Sciatic nerve (tissue), 2 donors: ENCODE results near the gene XPNPEP2. TPM values are rescaled to one million over a fixed set of nuclear protein-coding genes. Genes with fewer than 3 reads are reported as not detected.

Source experiments
- ATAC-seq: fragments of 200-7000 bp; cut with Tn5 transposase; one replicate; pipeline ENCODE4 v1.9.1; 2020; ENCODE audit warnings: mild to moderate bottlenecking, moderate library complexity
- DNase-seq: peaks from one replicate; pipeline ENCODE4 v3.0.0-alpha.2; 2020; ENCODE audit warnings: low spot score
- intact Hi-C: fragments of 100-400 bp; cut with DNase I; formaldehyde crosslinking; loops from one replicate; pipeline ENCODE4 v1.14.2; 2022
- total RNA-seq: library from RNA; stranded (reverse); fragmentation: NEBNext Ultra II Directional; extraction: Animal tissue kit (Norgen Biotek cat#: 25700); gene quantifications from one replicate; pipeline ENCODE4 v1.2.1, GENCODE V29; 2021
- donor health status: DM: no; HTN: no; CAD: no.
- donor health status: DM: no; HTN: no; CAD: no.

Gene XPNPEP2
- total RNA-seq, 1 donor from 2014 or later: 6.6 TPM

DNA sequence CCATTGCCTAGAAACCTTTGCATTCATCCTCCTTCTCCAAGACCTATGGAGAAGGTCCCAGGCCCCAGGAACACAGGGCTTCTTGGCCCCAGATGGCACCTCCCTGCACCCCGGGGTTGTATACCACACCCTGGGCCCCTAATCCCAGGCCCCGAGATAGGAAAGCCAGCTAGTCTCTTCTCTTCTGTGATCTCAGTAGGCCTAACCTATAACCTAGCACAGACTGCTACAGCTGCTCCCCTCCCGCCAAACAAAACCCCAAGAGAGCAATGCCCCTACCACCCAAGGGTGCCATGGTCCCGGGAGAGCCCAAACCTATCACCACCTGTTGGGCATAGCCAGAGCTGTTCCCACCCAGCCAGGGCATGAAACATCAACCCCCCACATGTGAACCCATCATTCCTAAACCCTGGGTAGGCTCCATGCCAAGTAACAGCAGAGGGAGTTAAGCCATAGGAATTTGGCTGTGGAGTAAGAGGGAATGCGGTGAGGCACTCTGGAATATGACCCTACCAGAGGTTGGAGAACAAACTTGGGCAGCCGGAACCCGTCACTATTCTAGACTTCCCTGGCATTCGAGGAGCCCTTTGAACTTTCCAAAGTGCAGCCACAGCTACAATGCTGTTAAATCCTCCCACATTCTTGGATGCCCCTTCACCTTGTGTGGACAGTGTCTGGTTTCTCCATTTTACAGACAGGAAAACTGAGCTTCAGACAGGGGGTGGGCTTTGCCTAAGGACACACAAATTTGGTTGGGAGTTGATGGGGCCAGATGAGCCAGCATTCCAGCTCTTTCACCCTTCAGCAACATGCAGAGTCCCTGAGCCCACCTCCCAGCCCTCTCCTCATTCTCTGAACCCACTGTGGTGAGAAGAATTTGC, 30.0 kb downstream of the XPNPEP2 start:
- intact Hi-C loops: no loop called here
- ATAC-seq: no peak
- no peak for DNase-seq

DNA sequence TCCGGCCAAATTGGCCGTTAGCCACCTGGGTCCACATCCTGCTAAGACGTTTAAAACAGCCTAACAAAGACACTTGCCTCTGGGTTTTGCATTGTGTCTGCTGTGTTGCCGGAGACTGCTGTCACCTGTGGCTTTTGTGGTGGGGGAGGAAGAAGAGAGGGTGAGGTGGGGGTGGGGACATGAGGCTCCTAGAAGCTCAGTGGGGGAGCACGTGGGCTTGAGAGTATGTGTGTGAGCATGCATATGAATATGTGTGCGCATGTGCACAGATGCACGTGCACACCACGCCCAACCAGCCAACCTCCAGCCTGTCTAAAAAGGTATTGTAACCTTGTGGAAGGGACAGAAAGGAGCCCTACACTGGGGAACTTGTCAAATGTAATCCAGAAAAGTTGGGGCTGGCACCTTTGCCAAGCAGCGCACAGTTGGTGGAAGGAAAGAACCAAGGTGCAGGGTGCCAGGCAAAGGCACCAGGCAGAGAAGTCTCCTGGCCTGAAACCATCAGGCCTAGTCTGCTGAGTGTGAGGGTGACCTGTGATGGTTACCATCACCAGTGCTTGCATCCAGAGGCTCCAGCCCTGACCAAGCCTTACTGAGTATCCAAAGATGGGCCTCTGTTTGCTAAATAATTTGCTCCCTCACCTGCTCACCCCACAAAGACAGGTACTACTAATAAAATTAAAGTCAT, 30.8 kb downstream of the XPNPEP2 start:
- intact Hi-C loops: no loop called here
- ATAC-seq (no peak), DNase-seq (no peak)

DNA sequence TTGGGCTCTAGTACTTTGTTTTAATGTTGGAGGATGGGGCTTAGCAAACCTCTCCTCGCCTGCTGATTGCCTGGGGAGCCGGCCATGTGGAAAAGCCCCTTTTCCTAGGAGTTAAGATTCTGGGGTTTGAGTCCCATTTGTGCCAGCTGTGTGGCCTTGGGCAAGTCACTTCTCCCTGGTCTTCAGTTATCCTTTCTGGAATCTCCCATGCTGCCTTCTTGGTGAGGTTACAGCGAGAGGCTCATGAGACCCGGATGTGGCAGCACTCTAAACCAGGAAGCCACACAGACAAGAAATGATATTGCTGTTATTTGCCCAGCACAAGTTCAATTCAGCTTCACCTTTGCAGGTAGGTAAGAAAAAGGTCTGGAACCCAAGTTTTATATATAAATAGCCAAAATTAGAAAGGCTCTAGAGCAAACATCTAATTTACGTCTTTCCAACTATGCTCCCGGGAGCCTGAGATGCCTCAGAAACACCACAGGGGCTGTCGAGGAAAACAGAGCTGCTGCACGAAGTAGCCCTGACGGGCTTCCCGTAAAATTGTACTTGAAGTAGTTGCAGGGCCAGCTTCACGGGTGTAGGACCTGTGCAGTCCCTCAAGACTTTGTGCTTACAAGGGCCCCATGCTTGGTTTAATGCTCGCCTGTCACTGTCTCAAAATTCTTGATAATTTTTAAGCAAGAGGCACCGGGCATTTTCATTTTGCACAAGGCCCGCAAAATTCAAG, 32.7 kb downstream of the XPNPEP2 start:
- intact Hi-C loops: no loop called here
- ATAC-seq (no peak), DNase-seq (no peak)

DNA sequence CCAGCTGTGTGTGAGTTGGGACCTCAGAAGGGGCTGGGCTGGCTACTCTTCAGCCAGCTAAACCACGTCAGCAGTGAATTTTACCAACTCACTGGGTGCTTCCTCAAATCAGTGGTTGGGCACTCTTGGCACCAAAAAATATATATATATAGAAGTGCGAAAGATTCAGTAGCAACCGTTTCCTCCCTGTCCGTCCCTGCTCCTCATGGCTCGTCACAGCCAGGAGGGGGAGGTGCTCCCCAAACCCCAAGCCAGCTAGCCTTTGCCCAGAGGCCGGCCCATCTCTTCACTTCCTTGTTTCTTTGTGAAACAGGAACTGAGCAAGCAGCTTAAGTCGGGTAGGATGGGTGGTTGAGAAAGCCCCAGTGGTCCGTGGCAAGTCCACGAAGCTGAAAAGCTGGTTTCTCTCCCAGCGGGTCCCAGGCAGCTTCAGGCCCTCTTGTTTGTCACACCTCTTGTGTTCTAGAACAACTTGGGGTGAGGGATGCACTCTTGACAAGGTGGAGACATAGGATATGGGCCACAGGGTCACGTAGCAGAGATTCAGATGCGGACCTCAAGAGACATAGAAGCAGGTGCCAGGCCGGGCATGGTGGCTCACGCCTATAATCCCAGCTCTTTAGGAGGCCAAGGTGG, 34.1 kb downstream of the XPNPEP2 start:
- DNase-seq (peak; percentile 78), ATAC-seq (peak; percentile 76)
- intact Hi-C loops: no loop called here

DNA sequence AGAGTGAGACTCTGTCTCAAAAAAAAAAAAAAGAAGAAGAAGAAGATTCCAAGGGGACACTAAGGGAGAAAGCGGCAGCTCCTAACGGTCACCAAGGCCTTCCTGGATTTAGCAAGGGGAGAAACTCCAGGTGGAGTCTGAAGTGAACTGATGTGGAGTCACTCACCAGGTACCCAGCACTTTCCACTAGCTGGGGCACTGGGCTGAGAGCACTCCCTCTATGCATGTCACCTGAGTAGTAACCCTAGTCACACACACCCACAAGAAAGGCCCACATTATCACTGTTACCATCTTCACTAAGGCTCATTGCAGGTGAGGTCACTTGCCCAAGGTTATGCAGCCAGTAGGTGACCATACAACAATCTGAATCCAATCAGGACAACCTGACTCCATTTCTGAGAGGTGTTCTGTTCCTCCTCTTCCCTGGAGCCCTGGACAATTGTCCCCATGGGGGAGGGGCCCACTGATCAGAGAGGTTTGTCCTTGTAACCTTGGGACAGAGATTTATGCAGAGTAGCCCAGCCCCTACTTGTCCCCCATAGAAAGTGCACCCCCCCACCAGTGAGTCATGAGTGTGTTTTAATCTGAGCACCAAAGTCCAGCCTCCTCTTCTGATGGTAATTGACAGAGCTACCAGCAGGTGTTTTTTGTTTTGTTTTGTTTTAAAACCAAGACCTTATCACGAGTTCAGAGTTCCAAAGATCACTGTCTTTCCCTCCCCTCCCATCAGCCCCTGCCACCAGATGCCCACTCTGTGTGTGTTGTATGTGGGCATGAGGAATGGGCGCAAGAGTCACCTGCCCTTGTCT, 35.1 kb downstream of the XPNPEP2 start:
- ATAC-seq (no peak), DNase-seq (no peak)
- intact Hi-C loops: no loop called here

DNA sequence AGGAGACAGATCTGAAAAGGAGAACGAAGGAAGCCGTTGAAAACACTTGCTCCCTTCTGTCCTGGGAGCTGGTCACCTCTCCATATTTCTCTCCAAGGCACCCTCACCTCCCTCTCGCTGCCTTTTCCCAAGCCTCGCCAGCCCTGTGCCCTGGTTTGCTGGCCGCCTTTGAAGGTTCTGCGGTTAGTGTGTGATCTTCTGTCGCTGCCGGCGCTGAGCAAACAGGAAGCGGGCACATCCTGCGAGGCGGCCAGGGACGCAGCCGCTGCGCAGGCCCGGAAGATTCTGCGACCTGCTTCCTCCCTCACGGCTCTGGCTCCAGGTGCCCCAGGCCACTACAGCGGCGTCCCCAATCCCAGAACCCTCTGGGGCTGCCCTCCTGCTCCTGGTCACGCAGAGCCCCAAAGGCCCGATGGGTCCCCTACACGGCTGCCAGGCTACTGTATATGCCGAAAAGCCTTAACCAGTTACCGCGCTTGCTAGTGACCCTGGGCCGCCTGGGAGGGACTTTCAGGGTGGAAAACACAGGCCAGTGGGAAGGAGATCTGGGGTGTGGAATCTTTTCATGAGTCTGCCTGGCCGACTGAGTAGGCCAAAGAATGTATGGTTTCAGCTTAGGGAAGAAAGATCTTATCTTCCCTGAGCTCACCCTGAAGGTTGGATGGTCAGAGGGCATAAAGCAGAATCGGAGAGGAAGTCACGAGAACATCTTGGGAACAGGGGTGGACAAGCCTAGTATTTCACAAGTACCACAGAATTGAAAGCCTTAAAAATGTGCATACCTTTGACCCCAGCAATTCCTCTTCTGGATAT, 38.6 kb downstream of the XPNPEP2 start:
- ATAC-seq: peak; percentile 37

DNA sequence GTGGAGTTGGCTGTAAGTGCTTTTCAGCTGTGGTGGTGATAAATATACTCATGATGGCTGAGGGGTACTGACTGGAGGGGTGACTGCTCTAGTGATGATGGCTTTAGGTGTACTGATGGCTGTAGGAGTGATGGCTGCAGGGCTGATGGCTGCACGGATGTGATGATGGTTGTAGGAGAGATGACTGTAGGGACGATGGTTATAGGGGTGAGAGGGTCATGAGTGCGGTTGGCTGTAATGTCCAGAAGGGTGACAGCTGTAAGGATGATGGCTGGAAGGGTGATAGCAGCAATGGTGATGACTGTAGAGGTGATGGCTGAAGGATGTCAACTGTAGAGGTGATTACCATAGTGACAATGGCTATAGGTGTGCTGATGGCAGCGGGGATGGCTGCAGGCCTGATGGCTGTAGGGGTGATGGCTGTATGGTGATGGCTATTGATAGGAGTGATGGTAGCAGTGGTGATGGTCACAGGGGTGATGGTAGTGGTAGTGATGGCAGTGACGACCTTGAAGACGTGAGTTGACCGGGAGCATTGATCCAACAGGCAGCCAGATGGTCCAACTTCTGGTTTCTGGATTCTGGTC, 40.4 kb downstream of the XPNPEP2 start:
- ATAC-seq: no peak
- intact Hi-C loops: no loop called here

More for the DNA sequence above, 38.6 kb downstream of the XPNPEP2 start:
- DNase-seq: no peak
- intact Hi-C loops: no loop called here

DNA sequence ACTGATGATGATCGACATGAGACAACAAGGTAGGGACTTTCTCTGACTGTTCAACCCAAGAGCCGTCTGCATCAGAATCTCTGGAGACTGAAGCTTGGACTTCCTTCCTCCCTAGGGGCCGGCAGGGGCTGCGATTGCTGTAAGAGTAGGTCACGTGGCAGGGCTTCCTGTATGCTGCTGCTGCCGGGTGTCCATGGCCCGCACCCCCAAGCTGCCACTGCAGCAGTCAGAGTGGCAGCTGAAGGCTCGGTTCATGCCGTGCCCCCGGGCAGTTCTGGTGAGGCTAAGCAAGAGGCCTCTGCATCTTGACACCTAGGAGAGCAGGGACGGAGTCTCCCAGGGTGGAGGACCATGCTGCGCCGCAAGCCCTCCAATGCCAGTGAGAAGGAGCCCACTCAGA, 41.0 kb downstream of the XPNPEP2 start, which contains the start of gene SASH3:
Gene SASH3, plus strand, starts transcription at position 203 of the 400 bp plus-strand sequence. Its CDS starts 149 bp downstream, at position 352.
- ATAC-seq: peak; percentile 56
- intact Hi-C loops: no loop called here

More for the DNA sequence above, 40.4 kb downstream of the XPNPEP2 start:
- no peak for DNase-seq

DNA sequence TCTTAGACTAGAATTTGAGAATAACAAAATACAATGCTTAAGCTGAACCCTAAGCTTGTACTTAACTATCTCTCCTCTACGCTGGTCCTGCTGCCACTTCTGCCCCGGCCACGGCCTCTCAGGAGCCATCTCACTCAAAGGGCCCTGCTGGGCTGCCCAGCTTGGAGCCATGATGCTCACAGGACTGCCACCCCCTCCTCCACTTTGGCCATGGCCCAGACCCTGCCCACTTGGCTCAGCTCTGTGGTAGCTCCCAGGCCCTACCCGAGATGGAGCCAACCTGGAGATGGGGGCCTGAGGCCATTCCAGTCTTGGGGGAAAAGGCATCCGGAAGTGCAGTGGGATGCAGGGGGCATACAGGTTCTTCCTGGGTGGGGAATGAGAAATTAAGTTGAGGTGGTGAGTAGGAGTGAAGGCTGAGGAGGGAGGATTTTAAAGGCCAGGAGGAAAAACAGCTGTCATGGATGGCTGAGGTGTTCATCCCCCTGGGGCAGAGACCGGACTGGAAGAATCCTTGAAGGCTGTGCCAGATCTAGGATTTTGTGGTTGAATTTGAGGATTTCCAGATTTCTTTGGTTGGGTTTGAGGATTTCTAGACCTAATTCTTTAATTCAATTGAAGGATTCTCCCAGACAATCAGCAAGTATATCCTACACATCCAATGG, 41.8 kb downstream of the XPNPEP2 start:
- intact Hi-C loops: no loop called here
- no peak for DNase-seq
- no peak for ATAC-seq

More for the DNA sequence above, 41.0 kb downstream of the XPNPEP2 start, which contains the start of gene SASH3:
- DNase-seq: peak; percentile 66

DNA sequence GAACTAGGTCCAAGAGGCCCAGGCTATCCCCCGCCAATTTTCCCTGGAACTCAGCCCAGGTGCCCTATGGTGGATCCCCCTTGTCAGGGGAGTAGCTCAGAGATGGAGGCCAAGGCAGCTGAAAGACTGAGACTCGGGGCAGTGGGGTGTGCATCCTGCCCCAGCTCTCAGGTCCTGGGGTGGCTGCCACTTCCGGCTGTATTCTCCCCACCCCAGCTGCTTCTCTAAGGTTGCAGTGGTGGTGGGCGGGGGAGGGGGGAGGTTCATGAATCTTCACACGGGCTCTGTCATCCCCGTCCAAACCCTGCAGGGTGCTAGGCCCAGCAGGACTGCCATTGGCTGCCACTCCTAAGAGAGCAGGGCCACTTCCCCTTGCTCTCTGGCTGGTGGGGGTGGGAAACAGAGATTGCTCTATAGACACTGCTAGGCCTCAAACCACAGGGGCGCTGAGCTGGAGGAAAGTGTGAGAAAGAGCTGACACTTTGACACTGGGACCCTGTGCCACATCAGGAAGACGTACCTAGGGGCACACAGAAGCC, 42.4 kb downstream of the XPNPEP2 start:
- no peak for DNase-seq
- intact Hi-C loops: no loop called here

DNA sequence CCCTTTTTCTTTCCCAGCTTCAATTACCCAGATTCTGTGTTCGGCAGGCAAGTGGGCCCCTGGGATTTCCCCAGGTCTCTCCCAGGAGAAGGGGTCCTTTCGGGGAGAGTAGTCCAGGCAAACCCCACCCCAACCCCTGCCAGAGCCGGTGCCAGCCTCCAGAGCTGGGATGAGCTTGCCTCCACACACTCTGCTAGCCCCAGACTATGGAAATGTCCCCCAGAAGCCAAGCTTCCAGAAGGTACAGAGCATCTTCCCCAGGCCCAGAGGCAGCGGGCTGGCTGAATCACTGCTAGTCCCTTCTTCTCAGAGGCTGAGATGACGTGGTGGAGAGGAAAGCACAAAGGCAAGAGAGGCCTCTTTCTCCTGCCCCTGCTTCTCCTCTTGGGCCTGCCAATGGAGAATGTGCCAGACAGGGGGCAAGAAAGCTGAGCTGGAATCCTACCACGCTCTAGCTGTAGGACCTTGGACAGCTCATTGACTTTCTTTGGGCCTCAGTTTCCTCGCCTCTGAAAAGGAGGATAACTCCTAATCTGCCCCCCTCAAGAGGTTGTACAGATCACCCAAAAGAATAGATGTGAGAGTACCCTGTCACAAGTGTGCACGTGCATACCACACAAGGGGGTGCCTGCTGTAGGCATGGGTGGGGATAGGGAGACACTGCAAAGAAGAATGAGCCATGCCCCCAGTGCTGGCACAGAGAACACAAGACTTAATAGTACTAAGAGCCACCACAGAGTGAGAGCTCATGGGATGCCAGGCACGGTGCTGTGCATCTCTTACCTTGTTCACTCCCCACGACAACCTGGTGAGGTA, 43.1 kb downstream of the XPNPEP2 start:
- intact Hi-C loops: no loop called here
- ATAC-seq (no peak), DNase-seq (no peak)

More for the DNA sequence above, 42.4 kb downstream of the XPNPEP2 start:
- peak; percentile 57 for ATAC-seq

DNA sequence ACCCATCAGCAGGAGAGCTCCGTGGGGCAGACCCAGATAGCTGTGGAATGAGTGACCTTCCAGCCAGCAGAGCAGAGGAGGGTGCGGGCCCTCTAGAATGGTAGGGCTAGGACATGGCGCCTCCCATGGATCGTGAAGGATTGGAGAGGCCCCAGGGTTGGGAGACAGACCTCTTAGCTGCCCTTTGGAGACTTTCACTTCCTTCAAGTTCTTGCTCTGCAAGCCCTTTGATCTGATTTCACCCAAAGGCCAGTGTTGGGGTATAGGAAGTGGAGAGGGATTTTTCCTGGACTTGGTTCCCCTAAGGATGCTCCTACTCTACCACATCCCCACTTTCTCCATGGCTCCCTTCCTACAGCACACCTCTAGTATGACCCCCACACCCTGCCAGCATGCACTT, 43.9 kb downstream of the XPNPEP2 start:
- ATAC-seq (no peak), DNase-seq (no peak)
- intact Hi-C loops: no loop called here

DNA sequence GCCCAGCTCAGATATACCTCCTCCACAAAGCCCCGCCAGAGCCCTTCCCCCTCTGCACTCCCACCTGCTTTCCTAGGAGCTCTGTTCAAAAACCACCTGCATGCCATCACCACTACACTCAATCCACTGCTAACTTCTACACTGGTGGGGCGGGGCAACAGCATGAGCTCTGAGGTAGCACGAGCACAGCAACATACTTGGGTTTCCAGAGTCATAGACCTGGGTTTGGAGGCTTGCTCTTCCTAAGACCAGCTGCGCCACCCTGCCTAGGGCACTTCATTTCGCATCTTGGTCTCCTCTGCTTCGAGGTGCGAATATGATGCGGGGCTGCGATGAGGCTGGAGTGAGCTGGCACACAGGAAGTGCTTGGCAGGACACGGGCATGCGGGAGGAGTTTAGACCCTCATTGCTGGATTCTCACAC, 44.5 kb downstream of the XPNPEP2 start:
- DNase-seq (no peak), ATAC-seq (no peak)
- intact Hi-C loops: no loop called here

DNA sequence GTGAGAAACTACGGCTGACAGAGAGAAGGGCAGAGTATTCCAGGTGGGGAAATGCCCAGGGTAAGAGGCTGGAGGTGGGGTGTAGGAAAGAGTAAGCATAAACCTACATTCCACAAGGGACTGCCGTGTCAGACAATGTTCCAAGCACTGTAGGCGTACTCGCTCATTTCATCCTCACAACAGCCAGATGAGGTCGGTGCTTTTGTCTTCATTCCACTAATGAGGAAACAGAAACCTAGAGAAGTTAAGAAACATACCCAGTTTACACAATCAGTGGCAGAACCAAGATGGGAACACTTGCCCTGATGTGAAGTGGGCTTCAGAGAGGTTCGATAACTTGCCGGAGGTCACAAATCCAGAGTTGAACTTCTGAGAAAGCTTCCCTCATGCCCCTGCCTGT, 45.6 kb downstream of the XPNPEP2 start:
- DNase-seq (peak; percentile 8), ATAC-seq (no peak)
- intact Hi-C loops: no loop called here

DNA sequence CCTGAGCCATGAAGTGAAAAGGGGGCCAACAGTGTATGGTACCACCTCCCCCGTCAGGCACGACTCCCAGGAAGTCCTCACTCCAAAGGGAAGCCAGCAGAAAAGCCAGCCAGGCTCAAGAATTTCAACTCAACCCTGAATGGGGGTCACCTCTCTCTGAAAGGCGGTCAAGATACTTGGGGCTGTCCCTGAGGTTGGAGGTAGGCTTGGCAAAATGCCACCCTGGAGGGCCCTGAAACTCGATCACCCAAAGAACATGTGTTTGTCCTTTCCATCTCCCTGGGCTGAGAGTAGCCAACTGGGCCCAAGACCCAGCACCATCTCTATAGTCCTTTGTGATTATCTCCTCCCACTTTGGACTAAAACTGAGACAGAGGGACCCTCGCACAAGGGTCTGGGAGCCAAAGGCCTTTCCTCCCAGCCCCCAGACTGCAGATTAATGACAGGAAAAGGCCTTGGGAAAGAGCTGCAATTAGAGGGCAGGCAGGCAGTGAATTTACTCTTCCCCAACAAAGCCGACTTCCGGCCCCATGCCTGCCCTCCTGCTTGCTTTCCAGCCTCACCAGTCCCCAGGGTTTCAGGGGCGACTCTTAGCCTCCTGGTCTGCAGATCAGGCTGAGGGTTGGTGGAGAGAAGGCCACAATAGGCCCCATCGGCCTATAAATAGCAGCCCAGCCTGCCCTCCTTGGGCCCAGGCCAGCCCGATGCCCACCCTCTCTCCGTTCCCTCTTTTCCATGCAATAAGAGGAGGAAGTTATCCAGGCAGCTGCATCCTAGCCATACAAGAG, 46.6 kb downstream of the XPNPEP2 start:
- intact Hi-C loops: no loop called here
- peak; percentile 42 for DNase-seq
- no peak for ATAC-seq
